NCI-H2081 (cell line): Measurements from ENCODE around the gene PPP6R2.

Experiments
- DNase-seq, 2 experiments: peaks; one replicate each; lab custom pipeline; 2025; lab: John Stamatoyannopoulos, UW

Gene PPP6R2, protein sequence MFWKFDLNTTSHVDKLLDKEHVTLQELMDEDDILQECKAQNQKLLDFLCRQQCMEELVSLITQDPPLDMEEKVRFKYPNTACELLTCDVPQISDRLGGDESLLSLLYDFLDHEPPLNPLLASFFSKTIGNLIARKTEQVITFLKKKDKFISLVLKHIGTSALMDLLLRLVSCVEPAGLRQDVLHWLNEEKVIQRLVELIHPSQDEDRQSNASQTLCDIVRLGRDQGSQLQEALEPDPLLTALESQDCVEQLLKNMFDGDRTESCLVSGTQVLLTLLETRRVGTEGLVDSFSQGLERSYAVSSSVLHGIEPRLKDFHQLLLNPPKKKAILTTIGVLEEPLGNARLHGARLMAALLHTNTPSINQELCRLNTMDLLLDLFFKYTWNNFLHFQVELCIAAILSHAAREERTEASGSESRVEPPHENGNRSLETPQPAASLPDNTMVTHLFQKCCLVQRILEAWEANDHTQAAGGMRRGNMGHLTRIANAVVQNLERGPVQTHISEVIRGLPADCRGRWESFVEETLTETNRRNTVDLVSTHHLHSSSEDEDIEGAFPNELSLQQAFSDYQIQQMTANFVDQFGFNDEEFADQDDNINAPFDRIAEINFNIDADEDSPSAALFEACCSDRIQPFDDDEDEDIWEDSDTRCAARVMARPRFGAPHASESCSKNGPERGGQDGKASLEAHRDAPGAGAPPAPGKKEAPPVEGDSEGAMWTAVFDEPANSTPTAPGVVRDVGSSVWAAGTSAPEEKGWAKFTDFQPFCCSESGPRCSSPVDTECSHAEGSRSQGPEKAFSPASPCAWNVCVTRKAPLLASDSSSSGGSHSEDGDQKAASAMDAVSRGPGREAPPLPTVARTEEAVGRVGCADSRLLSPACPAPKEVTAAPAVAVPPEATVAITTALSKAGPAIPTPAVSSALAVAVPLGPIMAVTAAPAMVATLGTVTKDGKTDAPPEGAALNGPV

DNA sequence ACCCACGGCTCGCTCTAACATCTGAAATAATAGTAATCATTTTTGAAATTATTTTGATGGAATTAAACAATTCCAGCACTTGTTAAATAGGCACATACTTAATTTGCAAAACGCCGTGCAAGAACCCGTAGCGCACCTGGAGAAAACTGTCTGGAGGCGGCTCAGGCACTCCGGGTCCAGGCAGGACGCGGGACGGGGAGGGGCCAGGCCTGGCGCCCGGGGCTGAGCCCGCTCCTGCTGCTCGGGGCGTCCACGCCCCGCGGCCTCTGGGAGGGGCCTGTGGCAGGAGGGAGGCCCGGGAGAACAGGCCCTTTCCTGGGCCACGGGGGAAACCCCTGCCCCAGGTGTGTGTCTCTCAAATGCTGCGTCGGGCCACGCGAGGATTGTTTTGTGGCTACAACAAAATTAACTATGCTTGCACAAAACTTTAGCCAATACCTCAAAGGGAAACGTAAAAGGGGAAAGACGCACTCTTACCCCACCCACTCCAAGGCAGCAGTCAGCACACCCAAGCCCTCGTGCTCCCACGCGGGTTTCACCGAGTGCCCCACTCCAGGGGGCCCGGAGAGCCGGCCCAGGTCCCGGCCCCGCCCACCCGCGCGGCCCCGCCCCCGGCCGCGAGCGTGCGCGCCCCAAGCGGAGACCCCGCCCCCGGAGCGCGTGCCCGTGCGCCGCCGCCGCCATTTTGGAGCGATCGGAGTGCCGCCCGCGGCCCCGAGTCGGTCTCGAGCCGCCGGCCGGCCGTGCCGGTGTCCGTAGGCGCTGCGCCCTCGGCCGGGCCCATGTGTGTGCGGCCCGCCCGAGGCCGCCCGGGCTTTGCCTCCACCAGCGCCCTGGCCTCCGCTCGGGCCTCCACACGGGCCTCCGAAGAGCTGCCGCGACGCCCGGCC is at the start of gene PPP6R2:
Gene PPP6R2 (plus strand): TSS at position 677 of the 890 bp plus-strand sequence. CDS start 50,582 bp downstream, outside the sequence.
- DNase-seq, result peak; percentile 53 to 57

DNA sequence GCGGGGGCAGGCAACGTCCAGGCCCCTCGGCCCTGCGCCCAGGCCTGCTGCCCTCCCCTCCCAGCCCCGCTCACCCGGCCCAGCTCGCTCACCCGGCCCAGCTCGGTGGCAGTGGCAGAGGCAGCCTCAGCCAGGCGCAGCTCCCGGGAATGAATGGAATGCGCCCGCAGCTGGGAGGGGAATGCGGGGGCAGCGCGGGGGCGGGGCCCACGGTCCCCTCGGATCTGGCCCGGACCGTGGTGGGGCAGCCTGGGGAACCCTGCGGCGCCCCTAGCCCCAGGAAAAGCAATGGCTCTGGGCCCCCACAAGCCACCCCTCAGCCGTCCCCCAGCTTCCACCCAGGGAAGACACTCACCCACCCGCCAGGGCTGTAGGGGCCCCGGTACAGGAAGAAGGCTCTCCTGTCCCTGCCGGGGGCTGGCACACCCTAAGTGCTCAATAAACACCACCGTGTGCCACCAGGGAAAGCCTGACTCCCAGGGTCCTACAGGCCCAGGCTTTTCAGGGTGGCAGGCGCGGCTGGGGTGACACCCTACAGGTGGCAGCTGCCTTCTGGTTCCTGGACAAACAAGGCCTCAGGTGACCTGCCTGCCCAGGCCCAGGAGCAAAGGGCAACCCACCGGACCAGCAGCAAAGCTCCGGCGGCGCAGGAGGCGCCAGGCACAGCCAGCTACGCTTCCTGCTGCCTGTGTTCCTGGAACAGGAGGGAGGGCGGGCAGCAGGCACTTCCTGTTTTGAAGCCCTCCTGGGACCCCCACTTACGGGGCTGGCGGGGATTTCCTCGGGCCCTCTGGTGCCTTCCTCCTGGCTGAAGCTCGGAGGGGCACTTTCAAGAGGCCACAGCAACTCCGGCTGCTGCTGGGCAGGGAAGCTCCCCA is 49.4 kb upstream of the PPP6R2 start:
- DNase-seq, result no peak

DNA sequence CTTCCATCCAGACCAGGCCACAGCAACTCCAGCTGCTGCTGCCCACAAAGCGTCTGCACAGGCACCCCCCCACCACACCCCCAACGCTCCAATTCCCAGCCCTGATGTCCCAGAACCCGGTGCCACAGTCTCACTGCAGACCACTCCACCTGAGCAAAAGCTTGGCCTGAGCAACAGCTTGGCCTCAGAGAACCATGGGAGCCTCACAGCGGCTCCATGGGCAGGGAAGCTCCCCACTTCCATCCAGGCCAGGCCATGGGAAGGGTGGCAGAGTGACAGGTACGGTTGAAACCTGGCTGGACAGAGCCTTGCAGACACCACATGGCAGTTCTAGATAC is 48.8 kb upstream of the PPP6R2 start:
- no peak for DNase-seq

DNA sequence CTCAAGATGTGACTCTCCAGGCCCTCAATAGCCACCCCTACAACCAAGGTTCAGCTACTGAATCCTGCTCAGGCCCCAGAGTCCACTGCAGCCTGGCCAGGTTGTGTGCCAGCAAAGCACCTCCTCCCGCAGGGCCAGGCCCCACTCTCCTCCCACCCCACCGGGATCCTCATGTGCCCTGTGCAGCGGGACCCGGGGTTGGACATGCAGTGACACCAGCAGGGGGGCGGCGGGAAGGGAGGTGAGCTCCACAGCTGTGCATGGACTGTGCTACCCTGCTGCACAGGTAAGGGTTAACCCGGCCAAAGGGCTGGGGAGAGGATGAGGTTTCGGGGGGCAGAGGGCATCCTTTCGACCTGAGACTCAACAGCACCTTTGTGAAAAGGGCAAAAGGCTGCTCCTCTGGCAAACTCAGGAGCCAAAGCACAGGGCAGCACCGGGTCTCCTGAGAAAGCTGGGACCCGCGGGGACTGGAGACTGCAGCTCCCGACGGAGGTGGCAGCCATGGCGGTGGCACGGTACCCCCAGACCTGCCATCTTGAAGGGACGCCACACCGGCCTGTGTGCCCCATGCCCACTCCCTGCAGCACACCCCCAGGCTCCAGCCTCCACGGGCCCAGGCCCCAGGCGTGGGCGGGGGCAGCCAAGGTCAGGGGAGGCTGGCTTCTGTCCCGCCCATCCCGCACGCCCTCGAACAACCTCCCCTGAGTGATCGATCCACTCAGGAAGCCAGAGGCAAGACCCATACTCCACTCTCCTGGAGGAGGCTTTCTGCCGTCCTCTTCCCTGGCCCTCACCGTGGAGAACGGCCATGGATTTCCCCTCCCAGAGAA is 46.3 kb upstream of the PPP6R2 start:
- no peak for DNase-seq

DNA sequence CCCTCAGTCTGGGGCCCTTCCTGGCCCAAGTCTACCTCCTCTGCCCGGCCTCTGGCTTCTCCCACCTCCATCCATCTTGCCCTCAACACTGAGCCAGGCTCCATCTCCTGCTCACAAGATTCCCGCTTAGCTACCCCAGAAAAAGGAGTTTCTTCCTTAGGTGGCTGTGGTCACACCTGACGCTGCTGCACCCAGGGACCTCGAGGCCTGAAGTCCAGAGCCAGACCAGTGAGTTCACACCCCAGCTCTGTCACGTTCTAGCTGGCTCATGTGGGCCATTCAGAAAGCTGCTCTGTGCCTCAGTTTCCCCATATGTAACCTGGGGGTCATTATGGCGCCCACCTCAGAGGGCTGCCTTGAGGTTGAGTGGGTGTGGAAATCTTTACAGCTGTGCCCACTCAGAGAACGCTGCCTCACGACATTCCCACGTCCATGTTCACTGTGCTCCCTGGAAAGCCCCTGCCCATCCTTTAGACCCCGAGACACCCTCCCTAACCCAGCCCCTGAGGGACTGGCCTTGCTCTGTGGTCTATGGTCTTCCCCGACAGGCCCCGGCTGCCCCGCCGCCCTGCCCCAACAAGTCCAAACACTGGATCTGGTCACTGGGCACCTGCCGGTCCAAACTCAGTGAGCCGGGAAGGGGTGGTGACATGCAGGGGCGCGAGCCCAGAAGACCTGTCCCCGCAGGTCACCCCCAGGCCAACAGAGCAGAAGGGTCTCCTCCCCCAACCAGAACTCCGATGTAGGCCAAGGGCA is 45.4 kb upstream of the PPP6R2 start:
- DNase-seq, result no peak

DNA sequence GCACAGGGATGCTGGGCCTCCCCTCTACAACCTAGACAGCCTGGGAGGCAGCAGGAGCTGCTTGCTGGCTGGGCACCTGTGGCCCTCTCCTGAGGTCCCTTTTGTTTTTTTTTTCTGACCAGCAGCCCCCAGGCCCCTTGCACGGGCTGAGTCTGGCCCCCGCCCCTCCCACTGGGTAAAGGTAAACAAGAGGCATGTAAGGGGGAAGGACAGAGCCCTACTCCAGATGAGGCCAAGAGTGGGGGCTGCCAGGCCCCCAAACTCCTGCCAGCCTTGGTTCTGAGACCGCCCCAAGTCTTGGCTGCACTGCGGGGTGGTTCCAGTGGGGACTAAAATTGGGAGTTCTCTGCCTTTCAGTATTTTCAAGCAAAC is 44.9 kb upstream of the PPP6R2 start:
- no peak for DNase-seq

DNA sequence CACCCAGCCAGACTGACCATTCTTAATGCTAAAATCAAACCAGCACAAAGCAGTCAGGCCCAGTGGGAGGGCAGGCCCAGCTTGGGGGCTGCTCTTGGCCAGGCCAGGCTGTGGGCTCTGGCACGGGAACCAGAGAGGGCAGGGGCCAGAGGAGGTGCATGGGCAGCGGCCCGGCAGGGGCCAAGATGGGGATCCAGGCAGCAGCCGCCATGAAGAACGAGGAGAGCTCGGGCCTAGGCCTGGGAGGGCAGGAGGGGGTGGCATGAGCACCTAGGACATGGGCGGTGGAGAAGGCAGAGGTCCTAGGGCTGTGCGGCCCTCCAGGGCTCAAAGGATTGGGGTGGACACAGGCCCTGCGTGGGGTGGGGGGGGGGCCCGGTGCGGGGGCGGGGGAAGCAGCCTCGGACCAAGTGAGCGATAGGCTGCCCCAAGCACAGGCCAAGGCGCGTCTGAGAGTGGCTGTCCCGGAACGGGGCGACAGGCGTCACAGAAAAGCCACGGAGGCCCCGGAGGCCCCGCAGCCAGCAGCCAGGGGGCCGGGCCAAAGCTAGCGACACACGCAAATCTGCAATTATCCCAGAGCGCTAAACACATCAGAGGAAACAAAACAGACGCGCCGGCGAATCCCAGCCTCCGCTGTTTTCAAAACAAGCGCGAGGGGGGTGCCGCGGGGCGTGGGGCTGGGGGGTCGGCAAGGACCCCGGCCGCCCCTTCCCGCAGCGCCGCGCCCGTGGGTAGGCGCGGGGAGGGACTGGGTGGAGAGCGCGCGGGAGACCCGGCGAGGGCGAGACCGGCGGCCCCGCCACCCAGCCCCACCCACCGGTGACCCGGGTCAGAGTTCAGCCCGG is 44.0 kb upstream of the PPP6R2 start:
- no peak for DNase-seq

DNA sequence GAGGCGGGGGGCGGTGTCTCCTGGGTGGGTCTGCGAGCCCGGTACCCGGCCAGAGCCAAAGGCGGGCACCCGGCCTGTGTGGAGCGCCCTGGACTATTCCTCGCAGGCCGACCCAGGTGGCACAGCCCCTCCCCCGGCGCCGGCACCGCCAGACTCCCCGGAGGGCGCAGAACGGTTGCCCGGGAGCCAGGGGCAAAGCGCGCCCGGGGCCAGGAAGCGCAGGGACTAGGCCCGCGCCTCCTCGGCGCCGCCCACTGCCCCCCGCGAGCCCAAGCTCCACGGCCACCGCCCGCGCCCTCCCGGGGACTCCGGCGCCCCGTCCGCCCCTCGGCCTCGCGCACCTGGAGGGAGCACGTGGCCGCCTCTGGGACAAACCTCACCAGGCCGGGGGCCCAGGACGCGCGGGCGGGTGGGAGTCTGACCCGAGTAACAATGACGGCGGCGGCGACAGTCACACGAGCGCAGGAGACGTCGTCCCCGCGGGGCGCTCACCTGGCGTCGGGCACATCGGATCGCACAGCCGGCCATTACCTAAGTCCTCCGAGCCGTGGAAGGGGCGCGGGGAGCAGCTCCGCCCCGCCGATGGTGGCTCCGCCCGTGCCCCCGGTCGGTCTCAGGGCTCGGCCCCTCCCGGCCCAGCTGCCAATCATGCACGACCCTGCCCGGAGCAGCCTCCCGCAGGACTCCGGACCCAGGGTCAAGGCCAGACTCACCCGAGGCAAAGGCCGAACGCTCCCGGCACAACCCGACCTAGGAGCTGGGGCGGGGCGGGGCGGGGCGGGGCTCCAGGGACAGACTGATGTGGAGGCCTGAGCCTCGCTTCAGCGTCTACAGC is 43.1 kb upstream of the PPP6R2 start:
- DNase-seq, result no peak

DNA sequence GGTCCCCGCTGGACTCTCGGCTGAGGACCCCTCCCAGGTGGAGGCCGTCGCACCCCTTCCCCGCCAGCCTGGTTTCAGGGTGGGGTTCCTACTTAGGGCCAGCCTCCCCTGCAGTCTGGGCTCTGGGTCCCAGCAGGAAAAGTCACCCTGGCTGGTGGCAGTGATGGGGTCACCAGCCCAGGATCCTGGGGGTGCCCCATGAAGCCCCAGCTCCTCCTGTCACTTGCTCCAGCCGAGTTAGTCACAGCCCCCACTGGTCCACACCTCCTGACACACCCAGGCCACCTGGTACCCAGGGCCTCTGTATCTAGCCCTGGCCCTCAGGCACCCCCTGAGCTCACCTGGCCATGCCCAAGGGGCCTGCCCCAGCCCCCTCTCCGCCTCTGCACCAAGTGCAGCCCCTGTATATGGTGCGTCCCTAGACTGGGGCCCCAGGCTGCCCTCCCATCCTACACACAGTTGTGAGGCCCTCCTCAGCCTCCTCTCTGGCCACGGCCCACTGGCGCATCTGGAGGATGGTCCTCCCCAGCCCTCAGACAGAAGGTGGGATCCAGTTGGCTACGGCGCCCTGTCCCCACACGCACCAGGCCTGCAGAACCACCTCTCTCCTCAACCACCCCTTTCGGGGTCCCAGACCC is 42.4 kb upstream of the PPP6R2 start:
- no peak for DNase-seq

DNA sequence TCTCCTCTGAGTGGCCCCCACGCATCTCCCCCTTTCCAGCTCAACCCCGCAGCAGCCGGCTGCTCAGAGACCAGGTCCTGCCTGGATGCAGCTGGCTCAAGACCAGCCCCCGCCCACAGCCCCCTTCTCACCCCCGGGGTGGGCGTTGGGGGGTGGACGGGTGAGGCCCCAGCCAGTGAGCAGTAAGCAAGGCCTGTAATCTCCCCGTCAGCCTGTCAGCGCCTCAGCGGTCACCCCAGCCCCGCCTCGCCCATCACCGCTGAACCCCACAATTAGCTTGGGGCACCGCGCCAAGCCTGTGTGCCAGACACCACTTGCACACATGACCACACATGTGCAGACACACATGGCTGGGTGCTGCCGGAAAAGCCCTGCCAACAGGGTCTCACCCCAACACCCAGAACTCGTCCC is 41.5 kb upstream of the PPP6R2 start:
- peak; percentile 82 to 83 for DNase-seq

DNA sequence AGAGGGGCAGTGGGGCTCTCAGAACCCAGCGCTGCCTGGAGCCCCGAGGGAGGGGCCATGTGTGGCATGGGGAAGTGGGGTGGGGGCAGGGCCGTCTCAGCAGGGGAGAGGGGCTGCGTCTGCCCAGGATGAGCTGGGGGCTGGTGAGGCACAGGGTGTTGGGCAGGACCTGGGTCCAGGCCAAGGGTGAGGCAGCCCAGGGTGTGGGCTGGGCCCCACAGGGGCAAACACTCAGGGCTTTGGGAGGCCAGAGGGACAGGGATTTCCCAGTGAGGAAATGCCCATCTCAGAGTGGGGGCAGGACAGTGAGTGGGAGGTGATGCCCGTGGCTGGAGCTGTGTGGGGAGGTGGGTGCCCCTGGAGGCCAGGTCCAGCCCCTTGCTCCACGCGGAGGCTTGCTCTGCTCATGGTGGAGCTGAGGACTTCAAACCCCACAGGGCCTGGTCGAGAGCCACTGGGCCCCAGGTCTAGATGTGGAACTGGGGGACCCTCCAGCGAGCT is 41.0 kb upstream of the PPP6R2 start:
- no peak for DNase-seq

DNA sequence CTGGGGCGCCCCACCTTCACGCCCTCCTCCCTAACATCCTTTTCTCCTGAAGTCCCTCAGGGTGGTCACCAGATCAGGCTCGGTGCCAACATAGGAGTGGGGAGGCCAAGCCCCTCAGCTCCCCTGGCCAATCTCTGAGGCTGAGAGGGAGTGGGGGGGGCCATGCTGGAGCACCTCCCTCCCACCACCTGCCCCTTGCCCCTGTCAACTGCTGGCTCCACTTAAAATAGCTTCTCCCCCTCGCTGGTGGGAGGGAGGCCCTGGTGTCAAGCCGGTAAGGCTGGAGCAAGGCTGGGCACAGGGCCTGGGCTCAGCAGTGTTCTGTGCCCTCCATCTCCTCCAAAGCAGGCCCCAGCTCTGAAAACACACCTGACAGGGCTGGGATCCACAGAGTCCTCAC is 40.6 kb upstream of the PPP6R2 start:
- DNase-seq, result no peak

DNA sequence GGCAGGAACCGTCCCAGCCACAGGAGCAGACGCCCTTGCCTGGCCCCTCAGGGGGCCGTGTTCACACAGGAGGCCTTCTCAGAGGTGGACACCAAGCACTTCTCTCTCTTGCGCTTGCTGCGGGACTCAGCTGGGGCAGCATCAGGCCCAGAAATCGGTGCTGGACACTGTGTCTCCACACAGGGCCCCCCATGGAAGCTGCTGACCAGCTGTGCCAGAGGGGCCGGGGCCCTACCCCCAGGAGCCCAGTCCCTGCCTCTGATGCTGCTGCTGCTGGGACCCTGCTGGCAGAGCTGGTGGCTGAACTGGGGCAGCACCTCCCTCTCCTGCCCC is 39.6 kb upstream of the PPP6R2 start:
- DNase-seq, result no peak

DNA sequence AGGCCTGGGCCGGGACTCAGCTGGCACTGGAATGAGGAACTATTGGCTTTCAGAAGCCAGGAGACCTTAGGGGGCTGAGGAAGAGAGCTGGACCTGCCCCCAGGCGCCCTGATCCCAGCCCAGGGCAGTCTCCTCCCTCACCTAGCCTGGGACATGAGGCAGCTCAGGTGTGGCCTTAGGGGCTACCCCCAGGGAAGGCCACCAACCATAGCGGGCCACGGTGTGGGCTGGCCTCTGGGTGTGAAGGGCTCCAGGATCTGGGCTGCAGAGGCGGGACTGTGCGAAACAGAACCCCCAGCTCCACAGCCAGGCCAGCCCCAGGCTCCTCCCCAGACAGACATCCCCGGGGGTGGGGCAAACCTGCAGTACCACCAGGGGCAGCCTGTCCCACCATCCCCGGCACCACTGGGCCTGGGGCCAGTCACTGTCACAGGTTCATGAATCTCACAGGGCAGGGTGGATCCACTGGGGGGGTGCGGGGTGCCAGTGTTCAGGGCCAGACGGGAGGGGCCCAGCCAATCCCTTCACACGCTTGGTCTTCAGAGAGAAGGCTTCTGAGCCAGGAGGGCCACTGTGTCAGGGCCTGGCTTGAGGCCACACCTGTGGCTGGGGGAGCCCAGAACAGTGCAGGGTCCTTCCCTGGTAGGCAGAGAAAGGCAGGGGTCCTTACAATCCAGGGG is 39.1 kb upstream of the PPP6R2 start:
- DNase-seq, result no peak

DNA sequence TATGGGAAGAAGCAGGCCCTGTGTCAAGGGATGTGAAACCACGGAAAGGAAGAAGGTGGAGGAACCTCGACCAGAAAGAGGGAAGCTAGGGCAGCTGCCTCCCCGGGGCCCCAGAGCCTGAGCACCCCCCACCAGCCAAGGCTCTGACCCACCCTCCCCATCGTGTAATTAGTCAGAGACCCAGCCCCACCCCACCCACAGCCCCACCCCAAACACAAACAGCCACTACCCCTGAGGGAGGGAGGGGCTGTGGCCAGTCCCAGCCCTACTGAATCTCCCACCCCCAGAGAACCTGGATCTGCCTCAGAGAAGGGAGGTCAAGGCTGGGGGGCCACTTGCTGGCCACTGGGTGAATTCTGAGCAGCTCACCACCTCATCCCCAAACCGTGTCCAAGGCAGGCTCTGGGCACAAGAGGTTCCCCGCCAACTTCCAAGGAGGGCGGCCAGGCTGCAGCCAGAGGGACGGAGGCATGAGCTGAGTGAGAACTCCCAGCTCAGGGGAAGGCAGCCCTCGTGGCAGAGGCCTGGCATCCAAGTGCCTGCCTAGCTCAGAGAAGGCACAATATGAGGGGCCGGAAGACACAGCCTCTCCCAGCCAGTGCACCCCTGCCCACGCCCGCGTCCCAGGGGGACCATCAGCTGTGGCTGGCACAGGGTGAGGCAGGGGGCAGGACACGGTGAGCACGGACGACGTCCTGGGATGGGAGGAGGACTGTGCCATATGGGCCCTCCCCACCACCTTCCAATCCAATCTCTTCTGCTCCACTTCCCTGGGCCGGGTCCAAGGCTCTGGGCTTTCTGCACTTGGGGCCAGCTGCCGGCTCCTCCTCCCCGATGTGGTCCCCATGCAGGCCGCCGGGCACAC is 38.4 kb upstream of the PPP6R2 start:
- no peak for DNase-seq
